Testis (tissue), 2 donors: ENCODE measurements around the gene FUT1.

ENCODE experiments used
- POLR2A ChIP-seq: fragments of 450-650 bp; IDR thresholded peaks from one replicate; pipeline ENCODE4 v1.6.1; 2017; ENCODE audit warnings: antibody characterized with exemption, mild to moderate bottlenecking, moderate library complexity
- TF ChIP-seq, protein P1 (sequence below), 3 experiments: fragments of 450-650 bp in 2 of 3; fragments of 200-600 bp in 1 of 3; sonication (generic) in 1 of 3; IDR thresholded peaks; one replicate each; pipeline ENCODE4 v1.5.1; 2016 to 2019; ENCODE audit warnings: antibody characterized with exemption in 3 of 3, mild to moderate bottlenecking in 2 of 3, moderate library complexity in 1 of 3

DNA sequence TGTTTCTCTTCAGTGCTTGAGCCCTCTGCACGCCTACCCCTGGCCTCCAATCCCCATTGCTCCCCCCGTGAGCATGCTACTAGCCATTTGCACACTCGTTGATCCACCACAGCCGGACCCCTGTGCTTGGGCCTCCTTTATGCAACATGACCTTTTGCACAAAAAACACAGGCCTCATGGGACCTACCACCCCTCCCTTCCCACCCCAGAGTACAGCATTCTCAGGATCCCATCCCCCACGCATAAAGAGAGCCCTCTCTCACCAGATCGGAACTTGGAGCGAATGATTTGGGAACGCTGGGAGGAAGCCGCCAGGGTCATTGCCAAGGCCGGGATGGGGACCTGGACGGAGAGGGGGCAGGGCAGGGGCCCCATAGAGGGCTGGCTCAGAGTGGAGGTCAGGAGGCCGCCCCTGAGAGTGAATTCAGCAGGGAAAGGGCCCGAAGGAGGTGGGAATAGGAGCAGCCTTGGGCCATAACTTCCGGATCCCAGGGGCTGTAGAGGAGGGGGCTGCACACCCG lies 33.7 kb downstream of the FUT1 start:
- no peak for TF ChIP-seq POLR2A
- TF ChIP-seq, protein P1, sequence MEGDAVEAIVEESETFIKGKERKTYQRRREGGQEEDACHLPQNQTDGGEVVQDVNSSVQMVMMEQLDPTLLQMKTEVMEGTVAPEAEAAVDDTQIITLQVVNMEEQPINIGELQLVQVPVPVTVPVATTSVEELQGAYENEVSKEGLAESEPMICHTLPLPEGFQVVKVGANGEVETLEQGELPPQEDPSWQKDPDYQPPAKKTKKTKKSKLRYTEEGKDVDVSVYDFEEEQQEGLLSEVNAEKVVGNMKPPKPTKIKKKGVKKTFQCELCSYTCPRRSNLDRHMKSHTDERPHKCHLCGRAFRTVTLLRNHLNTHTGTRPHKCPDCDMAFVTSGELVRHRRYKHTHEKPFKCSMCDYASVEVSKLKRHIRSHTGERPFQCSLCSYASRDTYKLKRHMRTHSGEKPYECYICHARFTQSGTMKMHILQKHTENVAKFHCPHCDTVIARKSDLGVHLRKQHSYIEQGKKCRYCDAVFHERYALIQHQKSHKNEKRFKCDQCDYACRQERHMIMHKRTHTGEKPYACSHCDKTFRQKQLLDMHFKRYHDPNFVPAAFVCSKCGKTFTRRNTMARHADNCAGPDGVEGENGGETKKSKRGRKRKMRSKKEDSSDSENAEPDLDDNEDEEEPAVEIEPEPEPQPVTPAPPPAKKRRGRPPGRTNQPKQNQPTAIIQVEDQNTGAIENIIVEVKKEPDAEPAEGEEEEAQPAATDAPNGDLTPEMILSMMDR (IDR thresholded peaks at IDR 0.05), result no peak
